CD4-positive, alpha-beta memory T cell (primary cell): Measurements from ENCODE around the gene CLEC4F. TPM values are rescaled to one million over a fixed set of nuclear protein-coding genes. Genes with fewer than 3 reads are reported as not detected.

Source experiments
- CTCF ChIA-PET: fragments of 350-600 bp; sonication (Branson Sonifier 250); formaldehyde crosslinking; loops from one replicate; lab custom pipeline; 2021; ENCODE audit warnings: inconsistent platforms; ENCODE audit not compliant: partially characterized antibody; lab: Charles Lee
- POLR2A ChIA-PET: fragments of 350-600 bp; sonication (Branson Sonifier 250); formaldehyde crosslinking; loops from one replicate; lab custom pipeline; 2021; ENCODE audit not compliant: partially characterized antibody; lab: Charles Lee
- DNase-seq, 5 donors: peaks; one replicate each; pipeline versions ENCODE4 v3.0.0 to v3.0.0-alpha.2; 2020 to 2022; ENCODE audit warnings: mixed read lengths in 1 of 5
- H3K27ac ChIP-seq: one replicate; pipeline ENCODE4 v1.7.0; 2013; ENCODE audit warnings: low read depth, low read length
- H3K27me3 ChIP-seq: 2 replicates; pipeline ENCODE4 v1.7.0; 2013; ENCODE audit warnings: mild to moderate bottlenecking, low read length, moderate library complexity; ENCODE audit not compliant: insufficient read depth
- H3K36me3 ChIP-seq: 2 replicates; pipeline ENCODE4 v1.7.0; 2013; ENCODE audit warnings: mild to moderate bottlenecking, low read length, moderate library complexity; ENCODE audit not compliant: insufficient read depth
- H3K4me1 ChIP-seq: 2 replicates; pipeline ENCODE4 v1.7.0; 2013; ENCODE audit warnings: mild to moderate bottlenecking, low read length, moderate library complexity; ENCODE audit not compliant: insufficient read depth
- H3K4me3 ChIP-seq, 2 donors: one replicate each; pipeline ENCODE4 v1.7.0; 2013; ENCODE audit warnings: low read length in 2 of 2, mild to moderate bottlenecking in 1 of 2
- H3K9me3 ChIP-seq, 2 donors: one replicate each; pipeline ENCODE4 v1.7.0; 2013; ENCODE audit warnings: low read length in 2 of 2, control low read depth in 1 of 2; ENCODE audit not compliant: control insufficient read depth in 1 of 2
- H3K27ac Mint-ChIP-seq, 7 donors: one replicate each; pipeline ENCODE4 v1.8.0; 2020 to 2021; ENCODE audit warnings: mixed read lengths in 7 of 7, mild to moderate bottlenecking in 6 of 7, inconsistent platforms in 3 of 7, moderate library complexity in 3 of 7
- H3K27me3 Mint-ChIP-seq, 2 donors: one replicate each; pipeline ENCODE4 v1.8.0; 2020 to 2021; ENCODE audit warnings: mixed read lengths in 2 of 2
- H3K36me3 Mint-ChIP-seq, 2 donors: one replicate each; pipeline ENCODE4 v1.8.0; 2020 to 2021; ENCODE audit warnings: mixed read lengths in 2 of 2, inconsistent platforms in 1 of 2, mild to moderate bottlenecking in 1 of 2
- H3K4me1 Mint-ChIP-seq, 4 donors: one replicate each; pipeline ENCODE4 v1.8.0; 2020 to 2021; ENCODE audit warnings: mixed read lengths in 4 of 4, mild to moderate bottlenecking in 1 of 4
- H3K4me3 Mint-ChIP-seq, 8 donors: one replicate each; pipeline ENCODE4 v1.8.0; 2020 to 2021; ENCODE audit warnings: mixed read lengths in 8 of 8, mild to moderate bottlenecking in 7 of 8, moderate library complexity in 6 of 8, inconsistent platforms in 3 of 8
- H3K9me3 Mint-ChIP-seq, 8 donors: one replicate each; pipeline ENCODE4 v1.8.0; 2020 to 2021; ENCODE audit warnings: mixed read lengths in 8 of 8, mild to moderate bottlenecking in 5 of 8, inconsistent platforms in 3 of 8, moderate library complexity in 1 of 8
- intact Hi-C: fragments of 100-400 bp; cut with micrococcal nuclease; formaldehyde crosslinking; loops from one replicate; pipeline ENCODE4 v1.15.1; 2023
- polyA plus RNA-seq, 2 donors: library from polyadenylated mRNA; unstranded; fragments of 300-500 nt; fragmentation: Illumina TruSeq; gene quantifications; one replicate each; pipeline ENCODE4 v1.2.3, GENCODE V29; 2021
- total RNA-seq, 2 experiments: library from RNA; stranded (reverse); gene quantifications; one replicate each; pipeline ENCODE4 v1.2.3, GENCODE V29; 2021

The CLEC4F gene
- total and polyA plus RNA-seq, 4 experiments from 2014 or later, result not detected

DNA sequence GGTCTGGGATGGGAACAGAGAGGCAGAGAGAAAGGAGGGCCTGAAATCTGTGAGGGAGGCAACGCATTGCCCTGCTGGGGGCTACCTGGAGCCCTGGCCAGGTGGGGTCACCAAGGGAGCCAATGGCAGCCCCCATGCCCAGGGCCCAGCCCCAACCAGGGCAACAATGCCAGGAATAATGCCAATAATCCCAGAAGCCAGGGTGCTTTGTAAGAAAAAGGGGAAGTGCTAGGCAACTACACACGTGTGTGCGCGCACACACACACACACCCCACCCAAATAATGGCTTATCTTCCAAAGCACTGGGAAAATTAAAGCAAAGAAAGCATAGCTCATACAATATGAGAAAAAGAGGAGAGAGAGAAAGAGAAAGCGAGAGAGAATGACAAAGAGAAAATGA lies 7.0 kb upstream of the CLEC4F start:
- no peaks in the 10 kb centered on the region for H3K9me3 Mint-ChIP-seq
- ChIA-PET CTCF (no interaction called here), POLR2A (no interaction called here)
- Histone ChIP-seq H3K4me1 (peaks cover 10% of the 10 kb centered on the region), H3K27ac (no peak overlapping the region), H3K9me3 (no peaks in the 10 kb centered on the region), H3K4me3 (no peak overlapping the region), H3K27me3 (no peaks in the 10 kb centered on the region), H3K36me3 (no peaks in the 10 kb centered on the region)
- no peak overlapping the region for H3K4me3 Mint-ChIP-seq
- peaks cover 0 to 10% (median 8%) of the 10 kb centered on the region in 4 donors for H3K4me1 Mint-ChIP-seq
- no peaks in the 10 kb centered on the region for H3K36me3 Mint-ChIP-seq
- no peak overlapping the region for H3K27ac Mint-ChIP-seq
- intact Hi-C loops, result no loop called here
- no peak for DNase-seq
- H3K27me3 Mint-ChIP-seq, result peaks cover 5 to 9% of the 10 kb centered on the region in 2 donors

DNA sequence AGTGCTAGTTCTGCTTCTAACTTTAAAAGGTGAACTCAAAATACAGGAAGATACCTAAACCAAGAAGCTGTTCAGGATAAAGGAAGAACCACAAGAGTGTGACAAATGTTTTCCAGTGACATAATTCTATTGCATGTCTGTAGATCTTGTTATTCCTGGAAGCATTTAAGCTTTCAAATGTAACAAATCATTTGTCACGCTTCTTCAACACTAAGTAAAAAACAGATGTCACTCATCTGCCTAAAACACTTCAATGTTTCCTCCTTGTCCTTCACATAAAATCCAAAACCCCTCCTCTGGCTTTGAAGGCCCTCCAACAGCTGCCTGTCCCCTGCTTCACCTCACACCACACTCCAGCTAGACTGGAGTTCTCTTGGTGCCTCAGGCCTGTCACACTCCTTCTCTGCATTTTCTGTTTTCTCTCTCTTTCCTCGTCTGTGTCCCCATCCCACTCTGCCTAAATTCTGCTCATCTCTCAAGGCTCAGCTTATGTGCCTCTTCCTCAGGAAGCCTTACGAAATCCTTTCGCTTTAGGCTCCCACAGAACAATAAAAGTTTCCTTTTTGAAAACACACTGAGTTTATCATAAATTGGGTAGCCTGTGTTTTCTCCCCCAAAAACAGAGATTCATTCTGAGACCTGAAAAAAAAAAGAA lies 6.4 kb upstream of the CLEC4F start:
- no peaks in the 10 kb centered on the region for H3K36me3 ChIP-seq
- no peak overlapping the region for H3K27ac ChIP-seq
- H3K27me3 Mint-ChIP-seq, result peaks cover 5 to 9% of the 10 kb centered on the region in 2 donors
- POLR2A ChIA-PET, result interaction anchor here (0.6 kb wide), 1 partner anchor 1268 kb away, joined by 3 read pairs; no protein-coding TSS in a partner anchor
- H3K27ac Mint-ChIP-seq, result no peak overlapping the region
- DNase-seq, result no peak
- H3K4me1 ChIP-seq, result peaks cover 11% of the 10 kb centered on the region
- H3K9me3 Mint-ChIP-seq, result no peaks in the 10 kb centered on the region
- no peaks in the 10 kb centered on the region for H3K9me3 ChIP-seq
- H3K27me3 ChIP-seq, result no peaks in the 10 kb centered on the region
- peaks cover 0 to 12% (median 8%) of the 10 kb centered on the region in 4 donors for H3K4me1 Mint-ChIP-seq
- intact Hi-C loops, result no loop called here
- H3K36me3 Mint-ChIP-seq, result no peaks in the 10 kb centered on the region
- no peak overlapping the region for H3K4me3 Mint-ChIP-seq
- H3K4me3 ChIP-seq, result no peak overlapping the region
- CTCF ChIA-PET, result no interaction called here

DNA sequence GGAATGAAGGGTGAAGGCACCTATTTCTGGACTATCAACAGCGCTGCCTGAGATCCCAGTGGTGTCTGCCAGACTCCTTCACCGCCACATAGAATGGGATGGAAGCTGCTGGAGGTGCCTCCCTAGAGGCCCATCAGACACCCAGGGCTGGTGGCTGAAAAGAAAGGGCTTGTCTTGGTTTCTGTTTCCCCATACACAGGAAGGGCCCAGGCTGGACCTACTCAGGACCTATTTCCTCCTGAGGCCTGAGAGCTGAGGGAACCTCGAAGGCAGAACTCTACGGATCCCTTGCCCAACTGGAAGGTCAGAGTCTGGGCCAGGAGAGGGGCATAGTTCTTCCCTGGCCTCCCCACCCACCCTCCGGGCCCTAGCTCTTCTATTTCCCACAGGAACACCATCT lies 2.9 kb upstream of the CLEC4F start:
- H3K27ac ChIP-seq, result no peak overlapping the region
- H3K4me3 Mint-ChIP-seq, result no peak overlapping the region
- no peak for DNase-seq

DNA sequence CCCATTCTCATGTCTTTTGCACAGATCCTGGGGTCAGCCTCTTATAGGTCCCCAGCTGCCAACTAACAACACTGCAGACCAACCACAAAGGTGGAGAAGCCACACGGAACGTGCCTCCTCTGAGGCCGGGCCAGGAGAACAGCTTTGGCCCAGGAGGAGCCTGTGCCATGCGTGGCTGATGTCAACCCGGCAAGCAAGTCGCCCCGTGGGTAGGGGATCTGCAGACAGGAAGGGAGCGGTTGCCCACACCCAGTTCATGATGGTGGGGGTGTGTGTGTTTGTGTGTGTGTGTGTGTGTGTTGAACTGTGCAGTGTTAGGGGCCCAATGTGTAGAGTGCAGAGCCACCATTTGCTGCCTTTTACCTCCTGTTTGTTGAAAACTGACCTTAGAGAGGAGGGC lies 2.4 kb upstream of the CLEC4F start:
- Mint-ChIP-seq H3K27me3 (peaks cover 4 to 5% of the 10 kb centered on the region in 2 donors), H3K9me3 (peaks cover 0 to 2% (median 0%) of the 10 kb centered on the region in 8 donors), H3K27ac (peak overlapping the region in 1 of 7 donors; percentile 37), H3K4me3 (no peak overlapping the region), H3K36me3 (no peaks in the 10 kb centered on the region), H3K4me1 (peaks cover 0 to 11% (median 8%) of the 10 kb centered on the region in 4 donors)
- Histone ChIP-seq H3K4me1 (peaks cover 11% of the 10 kb centered on the region), H3K27ac (no peak overlapping the region), H3K27me3 (no peaks in the 10 kb centered on the region), H3K36me3 (no peaks in the 10 kb centered on the region), H3K4me3 (no peak overlapping the region), H3K9me3 (no peaks in the 10 kb centered on the region)
- CTCF ChIA-PET, result no interaction called here
- intact Hi-C loops, result no loop called here
- POLR2A ChIA-PET, result no interaction called here
- DNase-seq, result no peak

More for the DNA sequence above, 2.9 kb upstream of the CLEC4F start:
- Mint-ChIP-seq H3K9me3 (peaks cover 0 to 2% (median 0%) of the 10 kb centered on the region in 8 donors), H3K36me3 (no peaks in the 10 kb centered on the region), H3K27me3 (peaks cover 3 to 5% of the 10 kb centered on the region in 2 donors), H3K27ac (no peak overlapping the region), H3K4me1 (peaks cover 0 to 11% (median 8%) of the 10 kb centered on the region in 4 donors)
- H3K27me3 ChIP-seq, result no peaks in the 10 kb centered on the region
- H3K4me3 ChIP-seq, result no peak overlapping the region
- peaks cover 11% of the 10 kb centered on the region for H3K4me1 ChIP-seq
- ChIA-PET POLR2A (no interaction called here), CTCF (no interaction called here)
- intact Hi-C loops, result no loop called here
- H3K36me3 ChIP-seq, result no peaks in the 10 kb centered on the region
- H3K9me3 ChIP-seq, result no peaks in the 10 kb centered on the region

DNA sequence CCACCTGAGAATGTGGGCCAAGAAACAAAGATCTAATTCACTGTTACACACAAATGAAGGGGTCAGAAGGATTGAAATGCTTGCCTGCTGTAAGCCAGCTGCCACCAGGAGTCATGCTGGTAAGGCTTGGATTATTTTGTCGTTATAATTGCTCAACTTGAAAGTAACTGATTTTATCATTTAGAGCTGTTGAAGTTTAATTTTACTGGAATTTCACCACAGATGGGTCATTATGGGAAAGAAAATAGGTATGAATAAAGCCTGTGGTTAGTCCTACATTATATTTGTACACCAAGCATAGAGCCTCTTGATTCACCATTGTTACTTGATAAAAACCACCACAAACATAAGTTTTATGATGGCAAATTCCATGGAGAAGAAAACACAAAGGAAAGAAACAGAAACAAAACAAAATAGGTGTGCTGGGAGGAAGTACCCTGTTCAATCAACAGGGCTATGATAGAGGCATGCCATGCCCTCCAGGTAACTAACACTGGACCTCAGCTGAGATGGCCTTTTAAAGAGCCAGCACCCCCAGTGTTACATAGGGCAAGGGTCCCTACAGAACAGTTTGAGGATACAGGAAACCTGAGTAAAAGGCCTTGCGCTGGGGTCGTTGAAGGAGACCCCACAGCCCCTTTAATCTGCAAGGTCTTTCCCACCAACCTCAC lies 3.0 kb downstream of the CLEC4F start:
- Mint-ChIP-seq H3K36me3 (no peaks in the 10 kb centered on the region), H3K4me3 (no peak overlapping the region), H3K27me3 (peaks cover 8 to 15% of the 10 kb centered on the region in 2 donors), H3K9me3 (peaks cover 0 to 2% (median 0%) of the 10 kb centered on the region in 8 donors), H3K27ac (no peak overlapping the region), H3K4me1 (peaks cover 0 to 2% (median under 1%) of the 10 kb centered on the region in 4 donors)
- ChIA-PET POLR2A (no interaction called here), CTCF (no interaction called here)
- Histone ChIP-seq H3K4me1 (peaks cover 1% of the 10 kb centered on the region), H3K4me3 (no peak overlapping the region), H3K27ac (no peak overlapping the region), H3K9me3 (no peaks in the 10 kb centered on the region), H3K36me3 (no peaks in the 10 kb centered on the region), H3K27me3 (no peaks in the 10 kb centered on the region)
- intact Hi-C loops, result no loop called here
- DNase-seq, result no peak

DNA sequence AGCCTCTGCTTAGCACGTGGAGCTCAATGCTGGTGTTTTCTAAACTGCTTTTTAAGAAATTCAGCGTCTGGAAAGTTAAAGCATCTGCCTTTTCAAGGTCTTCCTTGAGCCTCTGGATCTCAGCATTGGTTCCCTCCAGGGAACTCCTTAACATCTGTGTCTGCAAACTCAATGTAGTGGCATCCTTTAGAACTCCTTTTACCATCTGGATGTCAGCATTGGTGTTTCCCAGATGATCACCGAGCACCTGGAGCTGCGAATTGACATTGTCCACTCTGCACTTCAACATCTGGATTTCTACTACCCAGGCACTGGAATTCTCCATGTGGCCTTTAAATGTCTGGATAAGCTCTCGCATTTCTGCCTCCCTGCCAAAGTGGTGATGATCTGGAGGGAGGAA lies 3.7 kb downstream of the CLEC4F start:
- H3K27ac ChIP-seq, result no peak overlapping the region
- no peaks in the 10 kb centered on the region for H3K4me1 ChIP-seq
- CTCF ChIA-PET, result no interaction called here
- Mint-ChIP-seq H3K27ac (no peak overlapping the region), H3K27me3 (peaks cover 8 to 17% of the 10 kb centered on the region in 2 donors), H3K36me3 (no peaks in the 10 kb centered on the region), H3K4me1 (no peaks in the 10 kb centered on the region), H3K9me3 (peaks cover 0 to 2% (median 0%) of the 10 kb centered on the region in 8 donors), H3K4me3 (no peak overlapping the region)
- H3K9me3 ChIP-seq, result no peaks in the 10 kb centered on the region
- DNase-seq, result no peak
- H3K36me3 ChIP-seq, result no peaks in the 10 kb centered on the region
- no peaks in the 10 kb centered on the region for H3K27me3 ChIP-seq
- intact Hi-C loops, result no loop called here
- POLR2A ChIA-PET, result no interaction called here
- H3K4me3 ChIP-seq, result no peak overlapping the region

DNA sequence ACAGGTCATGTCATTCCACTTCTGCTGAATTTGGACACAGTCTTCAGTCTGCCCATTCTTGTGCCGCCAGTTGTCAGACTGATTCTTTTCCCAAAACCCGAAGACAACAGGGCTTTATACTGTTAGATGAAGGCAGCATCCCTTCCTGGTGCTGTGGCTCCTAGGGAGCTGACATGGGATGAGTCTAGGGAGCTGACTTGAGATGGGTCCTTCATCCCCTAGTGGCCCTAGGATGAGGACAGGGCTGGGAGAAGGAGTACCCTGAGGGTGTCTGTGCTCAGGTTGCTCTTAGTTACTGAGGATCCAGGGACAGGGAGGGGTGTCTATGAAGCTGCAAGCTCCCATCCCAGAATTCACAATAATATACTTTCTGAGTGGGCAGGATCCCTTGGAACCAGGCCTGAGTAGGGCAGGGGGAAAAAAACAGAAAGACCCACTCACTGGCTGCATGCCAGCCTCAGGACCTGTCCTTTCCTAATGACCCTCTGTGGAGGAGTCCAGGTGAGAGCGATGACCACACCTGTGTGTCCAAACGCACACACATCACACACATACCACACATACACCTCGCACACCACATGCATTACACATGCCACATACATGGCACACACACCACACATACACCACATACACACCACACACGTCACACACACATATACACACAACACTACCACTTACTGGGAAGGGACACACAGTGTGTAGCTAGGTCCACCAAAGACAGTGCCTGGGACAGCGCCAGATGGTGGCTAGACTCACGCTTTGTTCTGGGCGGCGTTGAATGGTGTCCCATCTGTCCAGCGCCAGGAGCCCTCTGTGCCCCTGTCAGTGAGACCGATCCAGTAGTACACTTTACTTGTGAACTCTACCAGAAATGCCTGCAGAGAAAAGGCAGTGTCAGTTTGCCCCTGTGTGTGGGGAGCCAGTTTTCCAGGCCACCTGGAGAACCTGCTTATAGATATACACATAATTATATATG lies 11.1 kb downstream of the CLEC4F start:
- Histone ChIP-seq H3K36me3 (no peaks in the 10 kb centered on the region), H3K4me1 (no peaks in the 10 kb centered on the region), H3K4me3 (no peak overlapping the region), H3K27ac (no peak overlapping the region), H3K27me3 (no peaks in the 10 kb centered on the region), H3K9me3 (no peaks in the 10 kb centered on the region)
- ChIA-PET CTCF (no interaction called here), POLR2A (no interaction called here)
- DNase-seq, result no peak
- Mint-ChIP-seq H3K36me3 (no peaks in the 10 kb centered on the region), H3K9me3 (peaks cover 0 to 1% (median 0%) of the 10 kb centered on the region in 8 donors), H3K27ac (no peak overlapping the region), H3K27me3 (peaks cover 3 to 8% of the 10 kb centered on the region in 2 donors), H3K4me1 (peaks cover 0 to 1% (median 0%) of the 10 kb centered on the region in 4 donors), H3K4me3 (no peak overlapping the region)
- intact Hi-C loops, result no loop called here
